Measurements from ENCODE around the gene BPIFA1.

BPIFA1 gene

DNA sequence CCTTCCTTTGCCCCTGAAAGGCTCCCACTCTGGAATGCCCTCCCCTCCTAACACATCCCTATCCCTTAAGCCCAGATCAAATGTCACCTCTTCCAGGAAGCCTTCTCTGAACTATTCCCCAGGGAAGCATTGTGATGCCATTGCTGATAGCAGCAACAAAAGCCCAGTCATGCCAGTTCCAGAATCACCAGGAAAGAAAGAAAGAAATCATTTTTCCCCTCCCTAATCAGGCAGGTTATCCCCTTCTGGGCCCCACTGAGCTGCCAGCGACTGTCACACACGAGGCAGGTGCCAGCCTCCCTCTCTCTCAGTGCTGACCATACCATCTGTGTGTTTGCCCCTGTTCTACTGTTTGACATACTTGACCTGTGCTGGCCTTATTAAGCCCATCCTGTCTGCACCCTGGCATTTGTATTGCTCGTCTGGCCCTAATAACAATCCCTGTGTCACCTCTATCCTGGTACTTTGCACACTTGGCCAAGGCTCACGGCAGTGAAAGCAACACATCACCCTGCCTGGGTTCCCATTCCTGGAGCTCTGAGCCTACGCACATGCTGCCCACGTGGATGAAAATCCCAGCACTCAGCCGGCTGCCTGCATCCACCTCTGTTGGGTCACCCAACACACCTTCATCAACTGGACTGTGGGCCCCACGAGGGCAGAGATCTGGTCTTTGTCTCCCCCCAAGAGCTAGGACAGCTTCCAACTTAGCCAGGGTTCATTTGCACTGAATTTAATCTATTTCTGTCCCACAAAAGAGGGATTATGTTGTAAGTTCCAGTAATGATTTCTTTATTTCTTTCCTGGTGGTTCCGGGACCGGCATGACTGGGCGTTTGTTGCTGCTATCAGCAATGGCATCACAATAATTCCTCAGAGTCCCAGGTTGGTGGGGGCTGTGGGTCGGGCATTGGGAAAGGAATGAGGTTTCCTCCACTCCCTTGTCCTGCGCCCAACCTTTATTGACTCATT, 42.0 kb downstream of the BPIFA1 start:
- CTCF ChIA-PET, result interaction anchor here (0.8 kb wide), 1 partner anchor 14 kb away, joined by 3 read pairs; no protein-coding TSS in a partner anchor
- no peak for DNase-seq (ENCODE audit: extremely low spot score)
- TF ChIP-seq, protein P1, sequence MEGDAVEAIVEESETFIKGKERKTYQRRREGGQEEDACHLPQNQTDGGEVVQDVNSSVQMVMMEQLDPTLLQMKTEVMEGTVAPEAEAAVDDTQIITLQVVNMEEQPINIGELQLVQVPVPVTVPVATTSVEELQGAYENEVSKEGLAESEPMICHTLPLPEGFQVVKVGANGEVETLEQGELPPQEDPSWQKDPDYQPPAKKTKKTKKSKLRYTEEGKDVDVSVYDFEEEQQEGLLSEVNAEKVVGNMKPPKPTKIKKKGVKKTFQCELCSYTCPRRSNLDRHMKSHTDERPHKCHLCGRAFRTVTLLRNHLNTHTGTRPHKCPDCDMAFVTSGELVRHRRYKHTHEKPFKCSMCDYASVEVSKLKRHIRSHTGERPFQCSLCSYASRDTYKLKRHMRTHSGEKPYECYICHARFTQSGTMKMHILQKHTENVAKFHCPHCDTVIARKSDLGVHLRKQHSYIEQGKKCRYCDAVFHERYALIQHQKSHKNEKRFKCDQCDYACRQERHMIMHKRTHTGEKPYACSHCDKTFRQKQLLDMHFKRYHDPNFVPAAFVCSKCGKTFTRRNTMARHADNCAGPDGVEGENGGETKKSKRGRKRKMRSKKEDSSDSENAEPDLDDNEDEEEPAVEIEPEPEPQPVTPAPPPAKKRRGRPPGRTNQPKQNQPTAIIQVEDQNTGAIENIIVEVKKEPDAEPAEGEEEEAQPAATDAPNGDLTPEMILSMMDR (IDR thresholded peaks at IDR 0.05; ENCODE audit: control extremely low read depth, extremely low read depth, low read depth, missing control alignments), result no peak
- POLR2A ChIA-PET, result no interaction called here

DNA sequence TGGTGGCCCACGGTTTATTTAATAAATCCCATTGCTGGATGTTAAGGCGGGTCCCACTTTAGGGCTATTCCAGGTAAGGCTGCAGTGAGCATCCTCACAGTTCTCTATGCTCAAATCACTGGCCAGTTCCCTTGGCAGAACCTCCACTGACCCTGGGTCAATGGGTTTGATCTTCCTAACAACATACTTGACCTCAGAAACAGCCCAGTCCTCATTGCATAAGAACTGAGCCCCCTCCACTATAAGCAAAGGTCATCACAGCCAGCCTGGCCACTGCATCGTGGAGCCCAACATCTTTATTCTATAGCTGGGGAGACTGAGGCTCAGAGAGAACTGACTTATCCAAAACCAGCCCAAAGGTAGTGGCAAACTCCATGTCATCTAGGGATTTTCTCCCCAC, 42.9 kb downstream of the BPIFA1 start:
- CTCF ChIA-PET, result no interaction called here
- TF ChIP-seq, protein P1 (IDR thresholded peaks at IDR 0.05; ENCODE audit: control extremely low read depth, extremely low read depth, low read depth, missing control alignments), result no peak
- no peak for DNase-seq (ENCODE audit: extremely low spot score)
- POLR2A ChIA-PET, result no interaction called here

DNA sequence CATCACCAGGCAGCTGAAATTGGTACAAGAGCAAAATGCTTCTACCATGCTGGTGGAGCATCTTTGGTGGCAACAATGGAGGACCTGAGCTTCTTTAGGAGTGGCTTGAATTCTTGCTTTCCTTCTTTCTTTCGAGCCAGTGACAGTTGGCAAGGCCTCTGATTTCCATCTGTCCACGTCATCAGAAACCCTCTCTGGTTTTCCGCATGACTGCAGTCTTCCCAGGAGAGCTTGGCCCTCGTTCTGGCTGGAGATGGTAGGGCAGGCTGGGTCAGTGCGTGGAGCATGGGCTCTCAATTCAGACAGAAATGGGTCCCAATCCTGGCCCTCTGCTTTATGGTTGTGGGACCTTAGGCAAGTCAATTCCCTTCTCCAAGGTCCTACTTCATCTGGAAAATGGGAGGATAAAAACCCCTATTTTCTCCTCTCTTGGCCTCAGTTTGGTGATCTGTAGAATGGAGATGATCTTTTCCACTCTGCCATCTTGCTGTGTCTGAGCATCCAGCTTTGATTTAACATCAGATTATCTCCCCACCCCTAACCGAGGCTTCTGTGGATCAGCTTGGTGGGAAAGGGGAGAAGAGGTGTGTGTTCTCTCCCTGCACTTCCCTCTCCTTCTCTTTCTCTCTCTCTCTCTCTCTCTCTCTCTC, 43.6 kb downstream of the BPIFA1 start:
- ChIA-PET CTCF (no interaction called here), POLR2A (no interaction called here)
- TF ChIP-seq, protein P1 (IDR thresholded peaks at IDR 0.05; ENCODE audit: control extremely low read depth, extremely low read depth, low read depth, missing control alignments), result no peak
- no peak for DNase-seq (ENCODE audit: extremely low spot score)

DNA sequence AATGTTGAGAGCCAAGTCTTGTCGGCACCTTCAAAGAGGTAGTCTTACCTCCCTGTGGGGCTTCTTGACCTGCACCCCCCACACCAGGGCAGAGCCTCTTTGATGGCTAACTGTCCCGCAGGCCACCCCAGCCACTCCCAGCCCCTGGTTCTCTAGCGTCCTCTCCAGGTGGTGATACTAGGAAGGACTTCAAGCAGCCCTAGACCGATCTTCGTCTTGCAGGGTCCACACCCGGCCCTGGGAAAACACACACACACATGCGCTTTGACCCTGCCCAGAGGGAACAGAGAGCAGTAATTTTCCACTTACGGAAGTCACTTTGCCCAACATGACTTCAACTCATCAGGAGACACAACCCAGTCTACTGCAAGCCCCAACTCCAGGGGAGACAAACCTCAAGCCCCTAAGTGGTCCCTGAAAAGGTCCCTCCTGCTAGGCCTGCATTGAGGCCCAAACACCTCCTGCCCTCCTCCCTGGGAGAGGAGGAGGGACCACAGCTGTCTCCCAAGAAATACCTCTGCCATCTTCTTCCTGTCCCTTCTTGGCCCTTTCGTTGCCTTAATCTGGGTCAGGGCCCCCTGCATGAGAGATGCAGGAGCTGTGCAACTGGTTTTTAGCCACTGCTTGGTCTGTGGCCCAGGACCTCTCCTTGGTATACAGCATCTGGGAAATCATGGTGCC, 44.3 kb downstream of the BPIFA1 start:
- CTCF ChIA-PET, result no interaction called here
- POLR2A ChIA-PET, result no interaction called here
- DNase-seq (ENCODE audit: extremely low spot score), result peak; percentile 9
- TF ChIP-seq, protein P1 (IDR thresholded peaks at IDR 0.05; ENCODE audit: control extremely low read depth, extremely low read depth, low read depth, missing control alignments), result no peak

DNA sequence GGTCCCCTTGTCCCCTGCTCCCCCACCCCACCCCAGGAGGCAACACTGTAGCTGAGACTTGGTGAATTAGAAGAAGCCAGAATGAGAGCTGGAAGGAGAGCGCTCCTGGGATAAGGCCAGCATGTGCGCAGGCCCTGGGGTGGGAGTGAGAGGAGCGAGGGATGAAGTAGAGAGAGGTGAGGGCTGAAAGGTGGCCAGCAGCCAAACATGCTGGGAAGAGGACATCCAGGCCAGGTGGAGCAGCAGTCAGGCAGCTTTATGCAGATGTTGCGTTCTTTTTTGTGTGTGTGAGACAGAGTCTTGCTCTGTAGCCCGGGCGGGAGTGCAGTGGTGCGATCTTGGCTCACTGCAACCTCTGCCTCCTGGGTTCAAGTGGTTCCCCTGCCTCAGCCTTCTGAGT, 45.0 kb downstream of the BPIFA1 start:
- CTCF ChIA-PET, result no interaction called here
- TF ChIP-seq, protein P1 (IDR thresholded peaks at IDR 0.05; ENCODE audit: control extremely low read depth, extremely low read depth, low read depth, missing control alignments), result no peak
- POLR2A ChIA-PET, result no interaction called here
- no peak for DNase-seq (ENCODE audit: extremely low spot score)

DNA sequence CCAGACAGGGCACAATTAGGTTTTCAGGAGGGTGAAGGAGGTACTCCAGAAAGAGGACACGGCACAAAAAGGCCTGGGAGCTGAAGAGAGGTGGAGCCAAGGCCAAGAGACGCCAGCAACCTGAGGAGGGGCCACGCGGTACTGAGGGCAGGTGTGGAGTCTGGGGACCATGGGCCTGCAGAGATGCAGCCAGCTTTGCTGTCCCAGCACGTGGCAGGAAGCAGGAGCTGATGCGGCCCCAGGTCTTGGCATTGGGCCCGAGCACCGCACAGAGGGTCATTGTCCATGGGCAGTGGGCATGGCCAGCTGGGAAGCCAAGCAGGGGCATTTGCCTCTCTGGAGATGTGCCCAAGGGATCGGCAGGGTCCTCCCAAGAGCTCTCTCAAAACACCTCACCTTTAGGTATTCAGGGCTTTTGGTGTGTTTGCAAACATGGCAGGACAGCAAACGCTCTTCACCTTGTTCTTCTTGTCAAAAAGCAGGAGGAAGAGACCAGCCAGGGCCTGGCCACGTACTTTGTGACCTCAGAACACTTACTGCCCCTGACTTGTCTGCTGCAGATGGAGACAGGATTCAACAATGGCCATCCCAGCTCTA, 45.9 kb downstream of the BPIFA1 start:
- ChIA-PET POLR2A (no interaction called here), CTCF (no interaction called here)
- TF ChIP-seq, protein P1 (IDR thresholded peaks at IDR 0.05; ENCODE audit: control extremely low read depth, extremely low read depth, low read depth, missing control alignments), result no peak
- no peak for DNase-seq (ENCODE audit: extremely low spot score)
